K562 (cell line): ENCODE data around the gene CNGB1.

Experiments
- FOS ChIP-seq: IDR thresholded peaks from 3 replicates; pipeline ENCODE4 v1.6.1; 2011; ENCODE audit not compliant: insufficient read length; ENCODE audit errors: extremely low read depth
- POLR2AphosphoS5 ChIP-seq: IDR thresholded peaks from 2 replicates; pipeline ENCODE4 v1.6.1; 2011; ENCODE audit warnings: mild to moderate bottlenecking, low read depth, low read length, moderate library complexity; ENCODE audit not compliant: control insufficient read depth, insufficient read depth

DNA sequence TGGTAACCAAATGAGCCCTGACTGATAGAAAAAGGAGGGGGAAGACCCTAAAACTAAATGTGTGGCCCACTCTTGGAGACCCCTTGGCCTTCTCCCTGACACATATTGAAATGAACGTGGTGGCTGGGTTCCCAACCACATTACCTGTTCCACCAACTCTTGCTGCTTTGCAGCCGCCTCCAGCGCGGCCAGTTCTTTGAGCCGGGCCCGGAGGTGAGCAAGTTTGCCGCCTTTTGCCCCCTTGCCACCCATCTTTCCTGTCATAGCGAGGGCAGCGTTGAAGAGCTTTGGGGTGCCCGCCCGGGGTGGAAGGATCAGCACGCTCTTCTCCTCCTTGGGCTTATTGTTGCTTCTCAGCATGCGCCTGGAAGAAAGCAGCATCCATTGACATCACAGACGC is 83.2 kb downstream of the CNGB1 start:
- TF ChIP-seq FOS (no peak), POLR2AphosphoS5 (no peak)
